Naive thymus-derived CD4-positive, alpha-beta T cell (primary cell): ENCODE results near the gene EFHD1. TPM values are rescaled to one million over a fixed set of nuclear protein-coding genes. Genes with fewer than 3 reads are reported as not detected.

Experiments
- ATAC-seq: fragments of 150-1000 bp; cut with Tn5 transposase; 2 replicates; pipeline ENCODE4 v1.10.0; 2021; ENCODE audit warnings: mild to moderate bottlenecking, moderate library complexity
- CTCF ChIA-PET: fragments of 350-600 bp; sonication (Branson Sonifier 250); formaldehyde crosslinking; loops from one replicate; lab custom pipeline; 2021; ENCODE audit warnings: antibody characterized with exemption; lab: Charles Lee
- POLR2A ChIA-PET: fragments of 350-600 bp; sonication (Branson Sonifier 250); formaldehyde crosslinking; loops from one replicate; lab custom pipeline; 2021; ENCODE audit warnings: antibody characterized with exemption, inconsistent platforms; lab: Charles Lee
- DNase-seq, 9 donors: peaks; one replicate each; pipeline versions ENCODE4 v3.0.0 to v3.0.0-alpha.2; 2020 to 2022; ENCODE audit warnings: mixed read lengths in 1 of 9
- H3K27ac ChIP-seq: one replicate; pipeline ENCODE4 v1.7.0; 2013; ENCODE audit warnings: mild to moderate bottlenecking, low read depth, low read length, moderate library complexity
- H3K27me3 ChIP-seq, 2 donors: one replicate each; pipeline ENCODE4 v1.7.0; 2013; ENCODE audit warnings: low read length in 2 of 2, mild to moderate bottlenecking in 2 of 2, moderate library complexity in 2 of 2; ENCODE audit not compliant: control insufficient read depth in 2 of 2, insufficient read depth in 2 of 2
- H3K36me3 ChIP-seq, 3 experiments: 1 replicate in 2 of 3; 2 replicates in 1 of 3; pipeline ENCODE4 v1.7.0; 2013; ENCODE audit warnings: low read length in 3 of 3, mild to moderate bottlenecking in 3 of 3, moderate library complexity in 1 of 3; ENCODE audit not compliant: insufficient read depth in 3 of 3, control insufficient read depth in 2 of 3
- H3K4me1 ChIP-seq, 2 donors: one replicate each; pipeline ENCODE4 v1.7.0; 2013; ENCODE audit warnings: low read length in 2 of 2, mild to moderate bottlenecking in 2 of 2, moderate library complexity in 1 of 2; ENCODE audit not compliant: control insufficient read depth in 2 of 2, insufficient read depth in 2 of 2
- H3K4me3 ChIP-seq: 2 replicates; pipeline ENCODE4 v1.7.0; 2013; ENCODE audit warnings: mild to moderate bottlenecking, low read length
- H3K9me3 ChIP-seq, 3 experiments: 1 replicate in 2 of 3; 2 replicates in 1 of 3; pipeline ENCODE4 v1.7.0; 2013; ENCODE audit warnings: low read length in 3 of 3; ENCODE audit not compliant: control insufficient read depth in 2 of 3
- H3K27ac Mint-ChIP-seq, 9 donors: one replicate each; pipeline ENCODE4 v1.8.0; 2020 to 2022; ENCODE audit warnings: mixed read lengths in 9 of 9, mild to moderate bottlenecking in 8 of 9, moderate library complexity in 5 of 9, inconsistent platforms in 2 of 9
- H3K27me3 Mint-ChIP-seq, 5 donors: one replicate each; pipeline ENCODE4 v1.8.0; 2021 to 2022; ENCODE audit warnings: mixed read lengths in 5 of 5, mild to moderate bottlenecking in 1 of 5
- H3K36me3 Mint-ChIP-seq, 5 donors: one replicate each; pipeline ENCODE4 v1.8.0; 2020 to 2022; ENCODE audit warnings: mixed read lengths in 5 of 5, mild to moderate bottlenecking in 3 of 5, inconsistent platforms in 1 of 5
- H3K4me1 Mint-ChIP-seq, 7 donors: one replicate each; pipeline ENCODE4 v1.8.0; 2020 to 2022; ENCODE audit warnings: mixed read lengths in 7 of 7, mild to moderate bottlenecking in 3 of 7, inconsistent platforms in 1 of 7
- H3K4me3 Mint-ChIP-seq, 10 donors: one replicate each; pipeline ENCODE4 v1.8.0; 2020 to 2022; ENCODE audit warnings: mild to moderate bottlenecking in 10 of 10, mixed read lengths in 10 of 10, moderate library complexity in 6 of 10, inconsistent platforms in 2 of 10
- H3K9me3 Mint-ChIP-seq, 11 donors: one replicate each; pipeline ENCODE4 v1.8.0; 2020 to 2022; ENCODE audit warnings: mixed read lengths in 11 of 11, mild to moderate bottlenecking in 4 of 11, inconsistent platforms in 1 of 11, moderate library complexity in 1 of 11
- intact Hi-C, 2 donors: fragments of 100-400 bp; cut with micrococcal nuclease; formaldehyde crosslinking; loops; one replicate each; pipeline ENCODE4 v1.15.1; 2023
- polyA plus RNA-seq, 2 donors: library from polyadenylated mRNA; unstranded; fragments of 300-500 nt; fragmentation: Illumina TruSeq; gene quantifications; one replicate each; pipeline ENCODE4 v1.2.3, GENCODE V29; 2021
- total RNA-seq, 6 experiments: library from RNA in 5 of 6; stranded (reverse) in 5 of 6; gene quantifications; 1 replicate in 5 of 6; 2 replicates in 1 of 6; pipeline ENCODE4 v1.2.3 and lab custom pipeline; 2021 to 2026

Gene EFHD1
- total and polyA plus RNA-seq, 7 experiments from 2014 or later = 0.70 to 4.4 (median 2.2) TPM

GRCh38 chr2:232693344-232693743 lies 59.9 kb downstream of the EFHD1 start:
- Mint-ChIP-seq H3K4me1 (peaks cover 6 to 10% (median 7%) of the 10 kb centered on the region in 7 donors), H3K4me3 (no peak overlapping the region)

DNA sequence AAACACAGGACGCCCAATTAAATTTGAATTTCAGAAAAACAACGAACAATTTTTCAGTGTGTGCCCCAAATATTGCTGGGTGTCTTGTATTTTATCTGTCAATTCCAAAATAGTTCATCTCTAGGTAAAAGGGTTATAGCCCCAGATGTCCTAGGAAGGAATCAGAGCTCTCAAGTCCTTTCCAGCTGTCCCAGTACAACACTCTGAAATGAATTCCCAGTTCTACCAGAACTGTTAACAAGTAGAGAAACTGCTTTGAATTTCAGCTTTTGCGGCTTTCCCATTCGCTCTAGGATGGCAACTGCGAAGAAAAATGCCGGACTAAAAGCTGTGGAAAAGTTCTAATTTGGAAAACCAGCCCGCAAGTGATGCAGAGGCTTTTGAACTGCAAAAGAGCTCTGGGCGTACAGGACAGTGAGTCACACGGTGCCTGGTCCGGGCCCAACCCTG lies 63.2 kb downstream of the EFHD1 start:
- Mint-ChIP-seq H3K27me3 (peaks cover 0 to 10% (median 0%) of the 10 kb centered on the region in 5 donors), H3K36me3 (peaks cover 0 to 17% (median 12%) of the 10 kb centered on the region in 5 donors), H3K9me3 (peaks cover 0 to 16% (median 4%) of the 10 kb centered on the region in 11 donors), H3K4me3 (peak overlapping the region; percentile 82 to 98 (median 92)), H3K27ac (peak overlapping the region; percentile 62 to 91 (median 86)), H3K4me1 (peaks cover 22 to 36% (median 32%) of the 10 kb centered on the region in 7 donors)
- ChIA-PET CTCF (no interaction called here), POLR2A (interaction anchor here (0.6 kb wide), 1 partner anchor 60 kb away, joined by 3 read pairs; no protein-coding TSS in a partner anchor)
- Histone ChIP-seq H3K4me3 (peak overlapping the region; percentile 94), H3K4me1 (peaks cover 34% of the 10 kb centered on the region in 2 donors), H3K9me3 (no peaks in the 10 kb centered on the region), H3K36me3 (peaks cover 0 to 5% (median 0%) of the 10 kb centered on the region in 3 experiments), H3K27ac (peak overlapping the region; percentile 96), H3K27me3 (no peaks in the 10 kb centered on the region)
- intact Hi-C loops = loop anchor here (1.0 to 10.0 kb wide), 12 partner anchors 64 to 574 kb away; partner anchors contain the start of genes EIF4E2 (in 2 of the 2), TIGD1 (in 2 of the 2), ATG16L1 (in 1 of the 2) and EFHD1 (in 1 of the 2)
- DNase-seq = peak in 1 of 9 donors; percentile 15
- no peak for ATAC-seq

More at GRCh38 chr2:232693344-232693743, 59.9 kb downstream of the EFHD1 start:
- Histone ChIP-seq H3K4me3 (no peak overlapping the region), H3K27me3 (no peaks in the 10 kb centered on the region), H3K9me3 (peaks cover 0 to 7% (median 0%) of the 10 kb centered on the region in 3 experiments), H3K27ac (no peak overlapping the region), H3K4me1 (peaks cover 5% of the 10 kb centered on the region in 2 donors), H3K36me3 (peaks cover 0 to 5% (median 0%) of the 10 kb centered on the region in 3 experiments)
- H3K27ac Mint-ChIP-seq = peak overlapping the region in 2 of 9 donors; percentile 13 to 65
- peaks cover 0 to 10% (median 0%) of the 10 kb centered on the region in 5 donors for H3K27me3 Mint-ChIP-seq
- peaks cover 0 to 4% (median 0%) of the 10 kb centered on the region in 5 donors for H3K36me3 Mint-ChIP-seq
- DNase-seq (no peak), ATAC-seq (no peak)
- POLR2A ChIA-PET = no interaction called here
- peaks cover 0 to 25% (median 5%) of the 10 kb centered on the region in 11 donors for H3K9me3 Mint-ChIP-seq
- CTCF ChIA-PET = interaction anchor here (1.1 kb wide), 1 partner anchor 10 kb away, joined by 3 read pairs; no protein-coding TSS in a partner anchor
- intact Hi-C loops = loop anchor here (10.0 kb wide), 2 partner anchors 371 to 381 kb away; partner anchors contain the start of gene INPP5D (in 1 of the 2)

- CTCF ChIA-PET = no interaction called here
- DNase-seq (peak; percentile 73 to 94 (median 84)), ATAC-seq (peak; percentile 95)
- peak within 1 kb of the TSS; percentile 96 for H3K27ac ChIP-seq
- no peaks in the 10 kb centered on the region for H3K9me3 ChIP-seq
- Mint-ChIP-seq H3K27ac (peak within 1 kb of the TSS; percentile 82 to 96 (median 87)), H3K36me3 (peaks cover 0 to 17% (median 12%) of the 10 kb centered on the region in 5 donors), H3K9me3 (peaks cover 0 to 16% (median 4%) of the 10 kb centered on the region in 11 donors), H3K4me3 (peak within 1 kb of the TSS; percentile 88 to 98 (median 93)), H3K4me1 (peaks cover 22 to 39% (median 34%) of the 10 kb centered on the region in 7 donors), H3K27me3 (peaks cover 0 to 10% (median 0%) of the 10 kb centered on the region in 5 donors)
- H3K27me3 ChIP-seq = no peaks in the 10 kb centered on the region
- POLR2A ChIA-PET = interaction anchor here (0.6 kb wide), 1 partner anchor 61 kb away, joined by 3 read pairs; no protein-coding TSS in a partner anchor
- peaks cover 0 to 5% (median 0%) of the 10 kb centered on the region in 3 experiments for H3K36me3 ChIP-seq
- peaks cover 35 to 37% of the 10 kb centered on the region in 2 donors for H3K4me1 ChIP-seq
- H3K4me3 ChIP-seq = peak within 1 kb of the TSS; percentile 94
- intact Hi-C loops = loop anchor here (1.0 to 10.0 kb wide), 12 partner anchors 64 to 573 kb away; partner anchors contain the start of genes EIF4E2 (in 2 of the 2), TIGD1 (in 2 of the 2), ATG16L1 (in 1 of the 2) and EFHD1 (in 1 of the 2)
These were observed 63.8 kb downstream of the EFHD1 start, which contains the start of gene GIGYF2 for GRCh38 chr2:232697059-232697806. Gene GIGYF2, plus strand, starts transcription at chr2:232697331. Its CDS starts 37,867 bp downstream, at chr2:232735198.

DNA sequence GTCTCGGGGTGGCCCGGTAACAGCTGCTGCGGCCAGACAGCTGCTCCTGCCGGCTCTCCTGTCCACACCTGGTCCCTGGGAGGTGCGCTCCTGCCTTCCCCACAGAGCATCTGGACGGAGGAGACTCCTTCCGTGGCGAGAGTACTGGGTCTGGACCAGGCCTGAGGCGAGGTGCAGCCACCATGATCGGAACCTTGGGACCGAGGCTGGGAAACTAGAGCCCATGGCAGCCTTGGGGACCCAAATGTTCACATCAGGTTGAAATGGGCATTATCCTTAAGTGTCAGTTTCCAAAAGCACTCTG lies 64.4 kb downstream of the EFHD1 start:
- peaks cover 22 to 44% (median 39%) of the 10 kb centered on the region in 7 donors for H3K4me1 Mint-ChIP-seq
- DNase-seq (peak in 2 of 9 donors; percentile 8 to 12), ATAC-seq (no peak)
- no peaks in the 10 kb centered on the region for H3K9me3 ChIP-seq
- H3K4me3 ChIP-seq = peak overlapping the region; percentile 94
- peak overlapping the region; percentile 77 to 96 (median 86) for H3K27ac Mint-ChIP-seq
- H3K27me3 ChIP-seq = no peaks in the 10 kb centered on the region
- POLR2A ChIA-PET = no interaction called here
- peak overlapping the region; percentile 96 for H3K27ac ChIP-seq
- CTCF ChIA-PET = no interaction called here
- peaks cover 35 to 37% of the 10 kb centered on the region in 2 donors for H3K4me1 ChIP-seq
- intact Hi-C loops = loop anchor here (1.0 to 10.0 kb wide), 12 partner anchors 65 to 573 kb away; partner anchors contain the start of genes EIF4E2 (in 2 of the 2), TIGD1 (in 2 of the 2), ATG16L1 (in 1 of the 2) and EFHD1 (in 1 of the 2)
- peaks cover 0 to 16% (median 4%) of the 10 kb centered on the region in 11 donors for H3K9me3 Mint-ChIP-seq
- H3K36me3 ChIP-seq = peaks cover 0 to 5% (median 0%) of the 10 kb centered on the region in 3 experiments
- H3K27me3 Mint-ChIP-seq = peaks cover 0 to 10% (median 0%) of the 10 kb centered on the region in 5 donors
- peak overlapping the region; percentile 88 to 98 (median 93) for H3K4me3 Mint-ChIP-seq
- H3K36me3 Mint-ChIP-seq = peaks cover 0 to 17% (median 12%) of the 10 kb centered on the region in 5 donors

GRCh38 chr2:232698556-232699091 lies 65.2 kb downstream of the EFHD1 start:
- peaks cover 35 to 37% of the 10 kb centered on the region in 2 donors for H3K4me1 ChIP-seq
- peak overlapping the region; percentile 96 for H3K27ac ChIP-seq
- Mint-ChIP-seq H3K36me3 (peaks cover 0 to 19% (median 15%) of the 10 kb centered on the region in 5 donors), H3K27ac (peak overlapping the region; percentile 22 to 96 (median 83)), H3K9me3 (peaks cover 0 to 10% (median 4%) of the 10 kb centered on the region in 11 donors), H3K27me3 (peaks cover 0 to 8% (median 0%) of the 10 kb centered on the region in 5 donors), H3K4me1 (peaks cover 25 to 53% (median 43%) of the 10 kb centered on the region in 7 donors), H3K4me3 (peak overlapping the region; percentile 61 to 98 (median 92))
- H3K27me3 ChIP-seq = no peaks in the 10 kb centered on the region
- no peak for DNase-seq
- H3K4me3 ChIP-seq = peak overlapping the region; percentile 94
- ChIA-PET POLR2A (interaction anchor here (1.0 kb wide), 1 partner anchor 23 kb away, joined by 3 read pairs; no protein-coding TSS in a partner anchor), CTCF (no interaction called here)
- ATAC-seq = no peak
- H3K36me3 ChIP-seq = peaks cover 0 to 7% (median 2%) of the 10 kb centered on the region in 3 experiments
- H3K9me3 ChIP-seq = no peaks in the 10 kb centered on the region
- intact Hi-C loops = loop anchor here (5.0 to 10.0 kb wide), 5 partner anchors 91 to 569 kb away; partner anchors contain the start of gene INPP5D (in 1 of the 2)
